ENCODE data around the gene PHKG1.
"Not testable (repeated sequence)": the region's sequence is repeated elsewhere in the genome, so short reads cannot be mapped to it uniquely, and the experiment has no call there.

The PHKG1 gene

DNA sequence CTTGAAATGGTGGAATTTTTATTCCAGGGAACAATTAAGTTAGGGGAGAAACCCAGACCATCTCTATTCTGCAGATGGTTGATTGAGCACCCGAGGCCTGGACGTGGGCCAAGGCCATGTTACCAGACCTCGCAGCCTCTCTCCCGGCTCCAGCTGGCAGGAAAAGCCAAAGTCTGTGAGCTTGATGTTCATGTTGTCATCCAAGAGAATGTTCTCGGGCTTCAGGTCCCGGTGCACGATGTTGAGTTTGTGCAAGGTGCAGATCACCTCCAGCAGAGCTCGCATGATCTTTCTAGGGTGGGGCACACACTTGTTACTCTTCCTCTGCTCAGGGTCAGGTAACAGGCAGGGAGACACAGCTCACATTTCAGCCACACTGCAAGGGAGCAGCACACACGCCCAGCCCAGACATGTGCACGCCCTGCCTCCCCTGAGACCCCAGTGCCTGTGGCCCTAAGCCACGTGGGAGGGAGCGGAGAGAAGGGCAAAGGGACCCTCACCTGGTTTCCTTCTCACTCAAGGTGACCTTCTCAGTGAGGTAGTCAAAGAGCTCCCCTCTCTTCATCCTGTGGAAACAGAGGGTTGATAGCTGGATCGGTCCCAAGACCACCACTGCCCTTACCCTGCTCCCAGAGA is 9.5 kb downstream of the PHKG1 start:
- FAIRE-seq (no peak), DNase-seq (ENCODE audit: low spot score) (no peak)

DNA sequence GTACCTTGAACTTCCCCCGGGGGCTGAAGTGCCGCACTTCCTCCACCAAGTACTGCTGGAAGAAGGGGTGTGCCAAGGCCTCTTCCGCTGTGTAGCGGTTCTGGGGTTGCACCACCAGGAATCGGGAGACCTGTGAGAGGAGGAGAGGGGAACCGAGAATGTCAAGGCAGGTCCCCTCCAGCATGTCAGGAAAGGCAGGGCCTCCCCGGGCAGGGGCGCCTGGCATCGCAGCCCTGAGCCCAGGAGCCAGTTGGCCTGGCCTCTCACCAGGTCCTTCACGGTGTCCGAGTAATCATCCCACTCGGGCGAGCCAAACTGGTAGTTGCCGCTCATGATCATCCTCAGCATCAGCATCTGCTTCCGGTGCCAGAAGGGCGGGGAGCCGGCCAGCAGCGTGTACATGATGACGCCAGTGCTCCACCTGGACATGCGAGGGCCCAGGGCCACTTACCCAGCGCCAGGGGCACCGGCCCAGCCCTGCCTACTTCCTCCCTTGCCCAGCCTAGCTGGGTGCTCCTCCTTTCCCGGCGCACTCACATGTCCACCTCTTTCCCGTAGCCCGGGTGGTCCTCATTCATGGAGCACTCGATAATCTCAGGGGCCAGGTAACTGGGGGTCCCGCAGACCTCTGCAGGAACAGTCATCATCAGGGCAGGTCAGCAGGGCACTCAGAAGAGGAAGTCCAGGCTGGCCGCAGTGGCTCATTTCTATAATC is 11.0 kb downstream of the PHKG1 start:
- FAIRE-seq (no peak), DNase-seq (ENCODE audit: low spot score) (no peak)

DNA sequence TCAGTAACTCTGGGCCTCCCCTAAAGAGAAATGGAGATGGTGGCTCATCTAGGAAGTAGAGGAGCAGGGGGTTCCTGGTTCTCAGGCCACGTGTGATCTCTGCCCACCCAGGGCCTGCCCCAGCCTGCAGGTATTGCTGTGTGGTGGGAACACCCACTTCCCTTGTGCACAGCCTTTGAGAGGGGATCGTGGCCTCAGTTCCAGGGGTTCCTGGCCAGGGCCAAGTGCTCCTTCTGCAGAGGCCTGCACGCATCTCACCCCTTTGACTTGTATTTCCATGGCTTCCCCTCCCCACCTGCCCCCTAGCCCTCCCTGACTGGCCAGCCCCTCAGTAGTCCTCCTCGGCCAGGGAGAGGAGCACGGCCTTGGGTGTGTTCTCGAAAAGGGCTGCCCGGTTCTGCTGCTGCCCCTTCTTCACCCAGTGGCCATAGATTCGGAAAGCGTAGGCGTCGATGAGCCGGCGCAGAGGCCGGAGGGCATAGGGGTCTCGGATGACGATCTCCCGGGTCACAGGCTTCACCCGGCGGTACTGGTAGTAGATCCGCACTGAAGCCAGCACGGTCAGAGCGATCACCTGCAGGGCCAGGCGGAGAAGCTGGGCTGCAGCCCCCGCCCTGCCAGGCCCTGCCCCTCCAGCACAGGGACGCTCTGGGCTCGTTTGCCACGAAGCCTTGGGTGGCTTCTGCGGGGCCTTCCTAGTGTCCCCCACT is 11.9 kb downstream of the PHKG1 start:
- not testable (repeated sequence) for FAIRE-seq; DNase-seq (ENCODE audit: low spot score)

DNA sequence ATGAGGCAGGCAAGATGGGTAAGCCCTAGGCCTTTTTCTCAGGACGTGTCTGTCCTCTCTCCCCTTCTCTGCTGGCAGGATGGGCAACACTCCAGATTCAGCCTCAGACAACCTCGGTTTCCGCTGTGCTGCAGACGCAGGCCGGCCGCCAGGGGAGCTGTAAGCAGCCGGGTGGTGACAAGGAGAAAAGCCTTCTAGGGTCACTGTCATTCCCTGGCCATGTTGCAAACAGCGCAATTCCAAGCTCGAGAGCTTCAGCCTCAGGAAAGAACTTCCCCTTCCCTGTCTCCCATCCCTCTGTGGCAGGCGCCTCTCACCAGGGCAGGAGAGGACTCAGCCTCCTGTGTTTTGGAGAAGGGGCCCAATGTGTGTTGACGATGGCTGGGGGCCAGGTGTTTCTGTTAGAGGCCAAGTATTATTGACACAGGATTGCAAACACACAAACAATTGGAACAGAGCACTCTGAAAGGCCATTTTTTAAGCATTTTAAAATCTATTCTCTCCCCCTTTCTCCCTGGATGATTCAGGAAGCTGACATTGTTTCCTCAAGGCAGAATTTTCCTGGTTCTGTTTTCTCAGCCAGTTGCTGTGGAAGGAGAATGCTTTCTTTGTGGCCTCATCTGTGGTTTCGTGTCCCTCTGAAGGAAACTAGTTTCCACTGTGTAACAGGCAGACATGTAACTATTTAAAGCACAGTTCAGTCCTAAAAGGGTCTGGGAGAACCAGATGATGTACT is 13.1 kb downstream of the PHKG1 start:
- FAIRE-seq = no peak

DNA sequence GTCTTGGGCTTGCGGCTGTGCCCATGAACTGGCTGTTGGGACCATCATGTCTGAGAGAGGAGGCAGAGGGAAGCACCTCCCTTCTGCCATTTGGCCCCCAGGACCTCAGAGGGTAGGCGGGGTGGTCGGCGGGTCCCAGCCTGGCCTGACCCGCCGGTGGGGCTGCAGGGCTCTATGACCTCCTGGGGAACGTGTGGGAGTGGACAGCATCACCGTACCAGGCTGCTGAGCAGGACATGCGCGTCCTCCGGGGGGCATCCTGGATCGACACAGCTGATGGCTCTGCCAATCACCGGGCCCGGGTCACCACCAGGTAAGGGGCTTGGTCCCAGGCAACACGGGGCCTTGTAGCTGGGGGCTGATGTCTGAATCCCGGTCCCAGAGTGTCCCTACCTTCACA is 14.6 kb downstream of the PHKG1 start:
- DNase-seq (ENCODE audit: low spot score) (no peak), FAIRE-seq (peak; percentile 5)

More for the DNA sequence above, 13.1 kb downstream of the PHKG1 start:
- DNase-seq (ENCODE audit: low spot score) = no peak

DNA sequence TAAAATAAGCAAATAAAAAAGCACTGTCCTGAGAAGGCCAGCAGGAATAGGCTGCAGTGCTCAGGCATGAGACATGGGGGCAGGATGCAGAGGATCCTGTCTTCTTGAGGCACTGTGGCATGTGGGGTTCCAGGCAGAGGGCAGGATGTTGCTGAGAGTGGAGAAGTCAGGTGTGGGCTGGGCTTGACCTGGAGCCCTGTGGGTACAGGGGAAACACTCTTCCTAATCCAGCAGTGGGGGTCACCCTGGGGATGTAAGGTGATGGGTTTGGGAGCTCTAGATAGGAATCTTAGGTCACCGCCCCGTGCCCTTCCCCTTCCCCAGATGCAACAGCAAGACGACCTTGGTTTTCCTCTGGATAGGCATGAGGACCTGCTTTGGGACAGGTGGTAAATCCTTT is 15.1 kb downstream of the PHKG1 start:
- DNase-seq (ENCODE audit: low spot score) (no peak), FAIRE-seq (no peak)

DNA sequence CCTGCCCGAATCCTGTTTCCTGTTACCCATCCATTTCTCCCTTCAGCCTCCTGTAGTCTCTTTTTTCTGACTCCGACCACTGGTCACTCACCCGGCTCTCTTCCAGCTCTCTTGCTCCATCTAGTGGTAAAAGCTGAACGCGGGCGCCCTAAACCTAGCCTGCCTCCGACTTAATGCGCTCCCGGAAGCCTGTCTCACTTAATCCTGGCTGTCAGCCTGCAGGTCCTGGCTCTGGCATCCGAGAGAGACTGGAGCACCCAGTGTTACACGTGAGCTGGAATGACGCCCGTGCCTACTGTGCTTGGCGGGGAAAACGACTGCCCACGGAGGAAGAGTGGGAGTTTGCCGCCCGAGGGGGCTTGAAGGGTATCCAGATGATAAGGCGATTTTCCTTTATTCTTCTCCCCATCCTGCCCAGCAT is 18.4 kb downstream of the PHKG1 start:
- no peak for FAIRE-seq
- DNase-seq (ENCODE audit: low spot score) = peak; percentile 86

DNA sequence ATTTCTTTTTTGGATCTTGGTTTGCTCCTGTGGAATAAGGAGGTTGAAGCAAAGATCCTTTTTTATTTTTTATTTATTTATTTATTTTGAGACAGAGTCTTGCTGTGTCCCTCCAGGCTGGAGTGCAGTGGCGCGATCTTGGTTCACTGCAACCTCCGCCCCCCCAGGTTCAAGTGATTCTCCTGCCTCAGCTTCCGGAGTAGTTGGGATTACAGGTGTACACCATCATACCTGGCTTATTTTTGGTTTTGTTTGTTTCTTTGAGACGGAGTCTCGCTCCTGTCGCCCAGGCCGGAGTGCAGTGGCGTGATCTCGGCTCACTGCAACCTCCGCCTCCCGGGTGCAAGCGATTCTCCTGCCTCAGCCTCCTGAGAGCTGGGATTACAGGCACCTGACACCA is 26.4 kb downstream of the PHKG1 start:
- FAIRE-seq; DNase-seq (ENCODE audit: low spot score): not testable (repeated sequence)

DNA sequence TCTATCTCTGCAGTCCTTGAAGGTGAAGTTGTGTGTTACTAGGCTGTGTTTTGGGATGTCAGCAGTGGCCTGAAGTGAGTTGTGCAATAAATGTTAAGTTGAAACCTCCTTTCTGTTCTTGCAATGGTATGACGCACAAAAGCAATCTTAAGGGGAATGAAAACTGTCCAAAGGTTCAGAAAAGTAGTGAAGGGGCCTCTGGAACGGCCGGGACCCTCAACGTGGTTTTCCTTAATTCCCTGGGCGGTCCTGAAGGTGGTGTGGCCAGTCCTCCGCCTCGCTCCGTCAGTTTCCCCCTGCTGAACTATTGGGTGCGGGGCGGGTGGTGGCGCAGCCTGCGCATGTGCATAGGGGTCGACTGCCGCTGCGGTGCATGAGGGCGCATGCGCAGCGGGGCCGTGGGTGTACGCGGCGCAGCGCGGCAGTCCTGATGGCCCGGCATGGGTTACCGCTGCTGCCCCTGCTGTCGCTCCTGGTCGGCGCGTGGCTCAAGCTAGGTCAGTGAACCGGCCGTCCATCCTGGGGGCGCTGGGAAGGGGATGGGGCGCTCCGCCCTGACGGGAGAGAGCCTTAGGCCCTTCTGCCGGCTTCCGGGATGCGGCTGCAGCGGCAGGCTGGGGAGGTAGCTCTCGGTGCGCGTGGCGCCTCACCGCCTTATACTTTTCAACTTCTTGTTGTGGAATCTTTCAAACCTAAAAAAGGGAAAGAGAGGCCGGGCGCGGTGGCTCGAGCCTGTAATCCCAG is 28.7 kb downstream of the PHKG1 start, which contains the start of gene SUMF2:
SUMF2 (plus strand) TSS at position 405 of the 744 bp plus-strand sequence; CDS start at position 431, 26 bp downstream.
- DNase-seq (ENCODE audit: low spot score) (peak; percentile 99), FAIRE-seq (peak; percentile 97)

DNA sequence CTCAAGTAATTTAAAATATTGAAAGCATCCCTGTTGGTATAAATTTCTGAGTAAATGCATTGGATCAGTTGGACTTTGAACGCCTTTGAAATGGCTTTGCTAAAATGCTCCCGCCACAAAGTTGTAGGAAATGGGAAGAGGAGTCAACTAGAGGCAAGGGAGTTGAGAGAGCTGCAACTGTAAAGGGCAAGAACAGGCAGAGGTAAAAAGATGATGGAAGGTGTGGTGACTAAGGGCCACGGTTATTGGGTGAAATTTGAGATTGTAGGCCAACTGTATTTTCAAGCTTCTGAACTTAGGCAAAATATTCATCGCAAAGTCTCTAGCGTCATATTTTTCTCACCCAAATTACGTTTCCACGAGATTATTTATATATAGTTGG is 29.3 kb downstream of the PHKG1 start:
- FAIRE-seq (no peak), DNase-seq (ENCODE audit: low spot score) (no peak)

DNA sequence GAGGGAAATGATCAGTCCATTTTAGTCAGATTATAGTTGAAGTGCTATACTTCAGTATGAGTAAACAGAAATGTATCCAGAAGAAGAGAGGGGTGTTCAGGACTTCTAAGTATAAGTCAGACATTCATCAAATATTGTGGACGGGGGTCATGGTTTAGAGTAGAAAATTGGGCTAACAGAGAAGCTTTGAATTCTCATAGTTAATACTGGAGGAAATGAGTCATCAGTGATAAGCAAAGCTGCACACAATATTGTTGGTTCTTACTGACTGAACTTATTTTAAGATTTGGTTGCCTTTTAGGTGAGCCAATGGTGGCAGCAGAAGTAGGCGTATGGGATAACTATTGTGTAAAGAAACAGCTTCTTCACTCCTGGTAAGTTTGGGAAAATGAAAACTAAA is 30.4 kb downstream of the PHKG1 start:
- FAIRE-seq = no peak

DNA sequence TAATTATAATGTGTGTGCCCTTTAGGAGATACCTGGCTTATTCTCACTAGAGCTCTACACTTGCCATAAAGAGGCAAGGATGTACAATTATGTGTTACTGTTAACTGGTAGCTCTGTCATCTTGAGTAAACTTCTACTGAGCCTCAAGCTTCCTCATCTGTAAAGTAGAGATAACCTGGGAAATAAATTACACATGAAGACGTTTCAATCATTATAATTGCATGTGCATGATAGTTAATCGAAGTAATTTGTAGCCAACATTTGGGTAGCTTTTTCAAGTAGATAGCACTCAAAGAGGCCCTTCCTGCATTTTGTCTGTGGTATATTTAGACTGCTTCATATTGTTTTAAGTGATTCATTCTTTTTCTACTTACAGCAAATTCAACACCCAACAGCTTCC is 38.8 kb downstream of the PHKG1 start:
- DNase-seq (ENCODE audit: low spot score) (no peak), FAIRE-seq (no peak)

More for the DNA sequence above, 30.4 kb downstream of the PHKG1 start:
- no peak for DNase-seq (ENCODE audit: low spot score)

DNA sequence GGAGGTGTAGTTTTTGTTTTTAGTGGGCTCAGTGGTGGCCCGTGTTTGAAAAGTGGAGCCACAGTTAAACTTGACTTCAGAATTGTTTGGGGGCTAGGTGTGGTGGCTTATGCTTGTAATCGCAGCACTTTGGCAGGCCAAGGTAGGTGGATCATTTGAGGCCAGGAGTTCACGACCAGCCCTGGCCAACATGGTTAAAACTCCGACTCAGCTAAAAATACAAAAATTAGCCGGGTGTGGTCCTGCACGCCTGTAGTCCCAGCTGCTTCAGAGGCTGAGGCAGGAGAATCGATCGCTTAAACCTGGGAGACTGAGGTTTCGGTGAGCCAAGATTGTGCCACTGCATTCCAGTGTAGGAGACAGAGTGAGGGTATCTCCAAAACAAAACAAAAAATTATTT is 39.4 kb downstream of the PHKG1 start:
- no peak for FAIRE-seq
- no peak for DNase-seq (ENCODE audit: low spot score)

DNA sequence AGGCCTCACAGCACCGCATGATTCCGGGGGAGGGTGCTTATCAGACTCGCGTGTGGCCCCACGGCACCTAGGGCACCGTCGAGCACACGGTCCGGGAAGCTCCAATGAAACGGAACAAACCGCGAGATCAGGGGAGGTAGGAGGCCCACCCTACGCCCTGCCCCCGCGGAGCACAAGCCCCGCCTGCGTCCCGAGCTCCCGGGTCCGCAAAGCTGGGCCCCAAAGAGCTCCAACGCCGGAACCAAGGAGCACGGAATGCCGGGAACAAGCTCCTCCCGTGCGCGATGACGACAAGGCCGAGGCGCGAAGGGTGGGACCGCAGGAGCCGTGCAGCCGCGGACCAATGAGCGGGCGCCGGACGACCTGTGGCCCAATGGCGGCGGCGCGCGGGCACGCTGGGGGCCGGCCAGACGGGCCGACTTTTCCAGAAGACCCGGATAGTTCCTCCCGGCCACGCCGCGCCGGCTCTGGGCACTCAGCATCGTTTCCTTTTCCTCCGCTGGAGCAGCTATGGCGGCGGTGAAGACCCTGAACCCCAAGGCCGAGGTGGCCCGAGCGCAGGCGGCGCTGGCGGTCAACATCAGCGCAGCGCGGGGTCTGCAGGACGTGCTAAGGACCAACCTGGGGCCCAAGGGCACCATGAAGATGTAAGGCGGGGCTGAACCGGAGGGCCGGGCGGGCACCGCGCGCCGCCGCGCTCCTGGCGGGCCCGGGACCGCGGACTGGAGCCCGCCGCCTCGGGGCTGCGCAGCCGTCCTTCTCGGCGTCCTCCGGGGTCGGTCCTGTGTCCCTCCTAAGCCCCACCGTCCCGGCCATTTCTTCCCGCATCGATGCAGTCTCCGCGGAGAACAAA is 41.2 kb downstream of the PHKG1 start, which contains the start of the genes CCT6A and PSPH:
CCT6A (plus strand) TSS at position 427 of the 853 bp plus-strand sequence; CDS start at position 511, 84 bp downstream.
PSPH (minus strand) TSS at position 106 of the 853 bp plus-strand sequence. CDS start 30,232 bp downstream, outside the sequence.
- peak; percentile 59 for FAIRE-seq
- DNase-seq (ENCODE audit: low spot score) = peak; percentile 98

DNA sequence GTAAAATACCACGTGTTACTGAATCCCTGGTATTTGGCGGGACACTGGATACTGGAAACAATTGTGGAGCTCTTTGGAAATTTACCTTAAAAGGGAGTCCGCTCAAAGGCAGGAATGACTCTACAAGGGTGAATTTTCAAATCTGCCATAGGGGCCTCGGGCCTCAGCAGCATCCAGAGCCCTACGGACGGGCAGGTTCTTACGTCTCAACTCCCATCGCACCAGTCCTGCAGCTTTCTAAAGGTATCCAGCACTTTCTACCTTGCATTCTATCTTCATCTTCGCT is 41.8 kb downstream of the PHKG1 start:
- FAIRE-seq = no peak
- DNase-seq (ENCODE audit: low spot score) = no peak

DNA sequence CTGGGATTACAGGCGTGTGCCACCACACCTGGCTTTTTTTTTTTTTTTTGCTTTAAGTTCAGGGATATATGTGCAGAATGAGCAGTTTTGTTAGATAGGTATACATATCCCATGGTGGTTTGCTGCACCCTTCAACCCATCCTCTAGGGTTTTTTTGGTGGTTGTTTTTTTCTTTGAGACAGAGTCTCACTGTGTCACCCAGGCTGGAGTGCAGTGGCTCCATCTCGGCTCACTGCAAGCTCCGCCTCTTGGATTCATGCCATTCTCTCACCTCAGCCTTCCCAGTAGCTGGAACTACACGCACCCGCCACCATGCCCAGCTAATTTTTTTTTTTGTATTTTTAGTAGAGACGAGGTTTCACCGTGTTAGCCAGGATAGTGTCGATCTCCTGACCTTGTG is 44.0 kb downstream of the PHKG1 start:
- not testable (repeated sequence) for FAIRE-seq; DNase-seq (ENCODE audit: low spot score)

DNA sequence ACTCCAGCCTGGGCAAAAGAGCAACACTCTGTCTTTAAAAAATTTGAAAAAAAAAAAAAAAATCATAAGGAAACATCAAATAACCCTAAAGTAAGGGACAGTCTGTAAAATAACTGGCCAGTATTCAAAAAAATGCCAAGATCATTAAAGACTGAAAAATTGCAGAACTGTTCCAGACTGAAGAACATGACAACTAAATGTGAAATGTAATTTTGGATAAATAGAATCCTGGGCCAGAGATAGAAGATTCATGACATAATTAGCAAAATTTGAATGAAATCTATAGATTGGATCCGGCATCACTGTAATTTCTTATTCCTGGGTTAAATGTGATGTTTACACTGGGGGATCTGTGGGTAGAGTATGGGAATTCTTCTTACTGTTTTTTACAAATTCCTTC is 44.5 kb downstream of the PHKG1 start:
- FAIRE-seq (no peak), DNase-seq (ENCODE audit: low spot score) (no peak)

DNA sequence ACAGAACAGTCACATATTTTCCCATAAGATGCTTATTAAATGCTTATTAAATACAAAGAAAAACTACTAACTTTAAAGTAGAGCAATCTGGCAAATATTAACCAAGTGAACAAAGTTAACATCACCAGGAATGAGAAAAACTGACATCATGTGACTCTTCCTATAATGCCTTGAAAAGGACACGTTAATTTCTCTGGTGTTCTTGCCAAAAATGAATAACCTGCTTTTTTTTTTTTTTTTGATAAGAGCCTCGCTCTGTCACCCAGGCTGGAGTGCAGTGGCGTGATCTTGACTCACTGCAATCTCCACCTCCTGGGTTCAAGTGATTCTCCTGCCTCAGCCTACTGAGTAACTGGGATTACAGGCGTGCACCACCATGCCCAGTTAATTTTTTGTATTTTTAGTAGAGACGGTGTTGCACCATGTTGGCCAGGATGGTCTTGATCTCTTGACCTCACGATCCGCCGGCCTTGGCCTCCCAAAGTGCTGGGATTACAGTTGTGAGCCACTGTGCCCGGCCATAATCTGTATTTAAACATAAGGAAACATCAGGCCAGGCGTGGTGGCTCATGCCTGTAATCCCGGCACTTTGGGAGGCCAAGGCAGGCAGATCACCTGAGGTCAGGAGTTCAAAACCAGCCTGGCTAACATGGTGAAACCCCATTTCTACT is 45.2 kb downstream of the PHKG1 start:
- not testable (repeated sequence) for FAIRE-seq

DNA sequence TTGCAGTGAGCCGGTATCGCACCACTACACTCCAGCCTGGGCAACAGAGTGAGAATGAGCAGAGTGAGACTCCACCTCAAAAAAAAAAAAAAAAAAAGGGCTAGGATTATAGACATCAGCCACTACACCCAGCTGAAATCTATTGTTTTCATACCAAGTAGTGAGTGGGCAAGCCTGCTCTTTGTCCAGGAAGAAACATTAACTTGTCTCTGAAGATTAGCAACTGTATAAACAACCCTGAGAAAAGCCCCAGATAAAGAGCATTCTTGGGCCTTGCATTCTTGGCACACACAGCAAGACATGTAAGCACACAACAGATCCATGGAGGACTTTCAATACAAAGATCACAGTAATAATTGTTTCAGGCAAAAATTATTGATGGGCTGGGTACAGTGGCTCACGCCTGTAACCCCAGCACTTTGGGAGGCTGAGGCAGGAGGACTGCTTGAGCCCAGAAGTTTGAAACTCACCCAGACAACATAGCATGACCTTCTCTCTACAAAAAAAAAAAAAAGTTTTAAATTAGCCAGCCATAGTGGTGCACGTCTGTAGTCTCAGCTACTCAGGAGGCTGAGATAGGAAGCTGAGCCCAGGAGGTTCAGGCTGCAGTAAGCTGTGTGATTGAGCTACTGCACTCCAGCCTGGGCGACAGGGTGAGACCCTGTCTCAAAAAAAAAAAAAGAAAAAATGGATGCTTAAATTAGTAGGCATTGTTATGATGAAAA is 45.9 kb downstream of the PHKG1 start:
- DNase-seq (ENCODE audit: low spot score) (no peak), FAIRE-seq (no peak)

More for the DNA sequence above, 45.2 kb downstream of the PHKG1 start:
- DNase-seq (ENCODE audit: low spot score) = not testable (repeated sequence)
